Pancreas (tissue), 10 donors: ENCODE results near the gene NARF. TPM values are rescaled to one million over a fixed set of nuclear protein-coding genes. Genes with fewer than 3 reads are reported as not detected.

Source experiments
- ATAC-seq, 4 donors: fragments of 200-7000 bp; cut with Tn5 transposase; one replicate each; pipeline versions ENCODE4 v1.8.0 to v1.9.1; 2020; ENCODE audit warnings: mild to moderate bottlenecking in 4 of 4, moderate library complexity in 4 of 4
- DNase-seq, 6 donors: peaks; one replicate each; pipeline ENCODE4 v3.0.0-alpha.2; 2020
- FAIRE-seq: peaks from 2 replicates; lab custom pipeline; 2012; peaks lifted over from hg19 to GRCh38; lab: Jason Lieb, UNC
- H3K27ac ChIP-seq, 4 donors: fragments of 200-600 bp; sonication (generic); 1 replicate in 3 of 4; 2 replicates in 1 of 4; pipeline versions ENCODE4 v1.5.0 to v1.8.0; 2020
- H3K27me3 ChIP-seq, 4 donors: fragments of 200-600 bp; one replicate each; pipeline ENCODE4 v1.8.0; 2021
- H3K36me3 ChIP-seq, 3 donors: fragments of 200-600 bp; sonication (generic) in 1 of 3; one replicate each; pipeline versions ENCODE4 v1.5.0 to v1.8.0; 2020 to 2021
- H3K4me1 ChIP-seq, 3 donors: fragments of 200-600 bp; one replicate each; pipeline ENCODE4 v1.8.0; 2021
- H3K4me3 ChIP-seq, 4 donors: fragments of 200-600 bp; sonication (generic) in 2 of 4; one replicate each; pipeline versions ENCODE4 v1.5.0 to v1.8.0; 2020 to 2021
- H3K9me3 ChIP-seq, 4 donors: fragments of 200-600 bp; one replicate each; pipeline ENCODE4 v1.8.0; 2021
- WGBS, 2 donors: extraction: QIAGEN DNeasy Blood & Tissue Kit; methylation state at CpG; one replicate each; pipeline ENCODE4 v1.1.7; 2013; 5-methylcytosine and 5-hydroxymethylcytosine counted together
- intact Hi-C, 3 donors: fragments of 100-400 bp; cut with DNase I; formaldehyde crosslinking; loops; one replicate each; pipeline versions ENCODE4 v1.11.1 to v1.14.2; 2022
- polyA plus RNA-seq, 2 donors: library from polyadenylated mRNA; stranded (reverse); fragments of 200-250 nt; gene quantifications; one replicate each; pipeline ENCODE4 v1.2.3, GENCODE V29; 2013
- total RNA-seq, 6 donors: library from RNA; stranded (reverse); fragmentation: NEBNext Ultra II Directional in 4 of 6; extraction: Animal tissue kit (Norgen Biotek cat#: 25700) in 4 of 6; gene quantifications; one replicate each; pipeline versions ENCODE4 v1.2.1 to v1.2.4, GENCODE V29; 2021 to 2023
- TF ChIP-seq, protein P1 (sequence below), 4 donors: fragments of 200-600 bp; sonication (generic) in 3 of 4; IDR thresholded peaks; one replicate each; pipeline versions ENCODE4 v1.5.0 to v1.8.0; 2021; ENCODE audit warnings: antibody characterized with exemption in 4 of 4
- donor health status: healthy with polysubstance abuse.
- donor health status: DM: no; HTN: no; CAD: no; lungs with moderate emphysema.
- donor health status: DM: no; HTN: no; CAD: no.
- donor health status: control.
- donor health status: control.
- donor health status: Bipolar disorder and iron deficiency.
- donor health status: DM: yes; HTN: yes; CAD: no.
- donor health status: DM: no; HTN: no; CAD: no.
- donor health status: DM: no; HTN: no; CAD: no.
- donor health status: DM: yes; HTN: yes; CAD: no.

The NARF gene
- total and polyA plus RNA-seq, 8 donors, result 21.3 to 96.9 (median 34.1) TPM

DNA sequence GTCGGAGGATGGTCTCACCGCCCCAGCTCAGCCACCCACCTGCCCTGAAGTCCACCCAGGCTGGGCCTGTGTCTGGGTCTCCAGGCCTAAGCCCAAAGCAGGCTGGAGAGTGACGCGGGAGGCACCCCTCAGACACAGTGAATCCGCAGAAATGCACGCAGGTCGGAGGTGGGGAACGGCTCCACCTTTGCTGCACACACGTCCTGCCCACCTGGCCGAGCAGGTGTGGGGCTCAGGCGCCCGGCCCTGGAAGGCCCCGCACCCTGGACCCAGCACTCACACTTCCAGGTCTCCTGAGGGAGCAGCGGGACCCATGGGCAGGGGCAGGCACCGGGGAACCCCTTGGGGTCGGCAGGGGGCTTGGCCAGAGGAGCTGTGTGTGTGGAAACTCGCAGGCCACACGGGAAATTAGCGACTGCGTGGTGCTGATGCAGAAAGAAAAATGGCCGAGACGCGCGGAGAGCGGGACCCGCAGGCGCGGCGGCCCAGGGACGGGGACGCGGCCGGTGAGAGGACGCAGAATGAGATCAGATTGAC lies 18.6 kb upstream of the NARF start:
- no peak overlapping the region for H3K4me3 ChIP-seq
- no peak for ATAC-seq
- H3K9me3 ChIP-seq, result no peaks in the 10 kb centered on the region
- intact Hi-C loops, result no loop called here
- no peak for FAIRE-seq
- H3K27ac ChIP-seq, result peak overlapping the region in 1 of 4 donors; percentile 44
- TF ChIP-seq, protein P1, sequence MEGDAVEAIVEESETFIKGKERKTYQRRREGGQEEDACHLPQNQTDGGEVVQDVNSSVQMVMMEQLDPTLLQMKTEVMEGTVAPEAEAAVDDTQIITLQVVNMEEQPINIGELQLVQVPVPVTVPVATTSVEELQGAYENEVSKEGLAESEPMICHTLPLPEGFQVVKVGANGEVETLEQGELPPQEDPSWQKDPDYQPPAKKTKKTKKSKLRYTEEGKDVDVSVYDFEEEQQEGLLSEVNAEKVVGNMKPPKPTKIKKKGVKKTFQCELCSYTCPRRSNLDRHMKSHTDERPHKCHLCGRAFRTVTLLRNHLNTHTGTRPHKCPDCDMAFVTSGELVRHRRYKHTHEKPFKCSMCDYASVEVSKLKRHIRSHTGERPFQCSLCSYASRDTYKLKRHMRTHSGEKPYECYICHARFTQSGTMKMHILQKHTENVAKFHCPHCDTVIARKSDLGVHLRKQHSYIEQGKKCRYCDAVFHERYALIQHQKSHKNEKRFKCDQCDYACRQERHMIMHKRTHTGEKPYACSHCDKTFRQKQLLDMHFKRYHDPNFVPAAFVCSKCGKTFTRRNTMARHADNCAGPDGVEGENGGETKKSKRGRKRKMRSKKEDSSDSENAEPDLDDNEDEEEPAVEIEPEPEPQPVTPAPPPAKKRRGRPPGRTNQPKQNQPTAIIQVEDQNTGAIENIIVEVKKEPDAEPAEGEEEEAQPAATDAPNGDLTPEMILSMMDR (IDR thresholded peaks at IDR 0.05), result no peak
- peak in 1 of 6 donors; percentile 35 for DNase-seq
- peaks cover 5 to 13% (median 10%) of the 10 kb centered on the region in 3 donors for H3K4me1 ChIP-seq
- no peaks in the 10 kb centered on the region for H3K27me3 ChIP-seq
- 94 to 95% methylated on average over 34 of the region's 34 CpGs for WGBS, 2 donors
- H3K36me3 ChIP-seq, result peaks cover 0 to 3% (median 2%) of the 10 kb centered on the region in 3 donors

GRCh38 chr17:82440469-82440981 lies 18.0 kb upstream of the NARF start:
- 83 to 84% methylated on average over 22 of the region's 22 CpGs for WGBS, 2 donors
- peak overlapping the region in 2 of 4 donors; percentile 12 to 44 for H3K27ac ChIP-seq
- no peak for ATAC-seq
- H3K27me3 ChIP-seq, result no peaks in the 10 kb centered on the region
- peaks cover 0 to 3% (median 2%) of the 10 kb centered on the region in 3 donors for H3K36me3 ChIP-seq
- TF ChIP-seq, protein P1 (IDR thresholded peaks at IDR 0.05), result no peak
- no peak overlapping the region for H3K4me3 ChIP-seq
- no peaks in the 10 kb centered on the region for H3K9me3 ChIP-seq
- H3K4me1 ChIP-seq, result peaks cover 5 to 13% (median 13%) of the 10 kb centered on the region in 3 donors
- peak in 2 of 6 donors; percentile 17 to 51 for DNase-seq
- no peak for FAIRE-seq
- intact Hi-C loops, result no loop called here

- Histone ChIP-seq H3K4me3 (no peak overlapping the region), H3K36me3 (peaks cover 0 to 3% (median 2%) of the 10 kb centered on the region in 3 donors), H3K9me3 (no peaks in the 10 kb centered on the region), H3K27me3 (no peaks in the 10 kb centered on the region), H3K27ac (peak overlapping the region in 1 of 4 donors; percentile 44), H3K4me1 (peaks cover 4 to 13% (median 9%) of the 10 kb centered on the region in 3 donors)
- TF ChIP-seq, protein P1 (IDR thresholded peaks at IDR 0.05), result no peak
- ATAC-seq (no peak), FAIRE-seq (no peak), DNase-seq (peak in 3 of 6 donors; percentile 41 to 80 (median 45))
- 71 to 73% methylated on average over 17 of the region's 17 CpGs for WGBS, 2 donors
- intact Hi-C loops, result no loop called here
Measured at GRCh38 chr17:82440991-82441627, 17.4 kb upstream of the NARF start.

GRCh38 chr17:82441691-82442487 lies 16.7 kb upstream of the NARF start:
- WGBS, 2 donors, result 83 to 86% methylated on average over 27 of the region's 27 CpGs
- Histone ChIP-seq H3K27me3 (no peaks in the 10 kb centered on the region), H3K4me1 (peaks cover 0 to 13% (median 4%) of the 10 kb centered on the region in 3 donors), H3K27ac (no peak overlapping the region), H3K4me3 (no peak overlapping the region), H3K9me3 (no peaks in the 10 kb centered on the region), H3K36me3 (peaks cover 0 to 3% (median 2%) of the 10 kb centered on the region in 3 donors)
- FAIRE-seq (no peak), DNase-seq (peak in 2 of 6 donors; percentile 47 to 73), ATAC-seq (no peak)
- TF ChIP-seq, protein P1 (IDR thresholded peaks at IDR 0.05), result no peak
- intact Hi-C loops, result no loop called here
